MM.1S (cell line): ENCODE data around the gene HMG20A.

Experiments used
- EZH2 ChIP-seq: fragments of 300-600 bp; sonication (generic); optimal IDR thresholded peaks from 2 replicates; pipeline ENCODE3; 2017; ENCODE audit warnings: low read depth, mild to moderate bottlenecking, antibody characterized with exemption, low read length, mixed read lengths
- EZH2phosphoT487 ChIP-seq: fragments of 300-600 bp; sonication (generic); IDR thresholded peaks from 2 replicates; pipeline ENCODE4 v1.6.1; 2018; ENCODE audit warnings: antibody characterized with exemption, low read length
- TF ChIP-seq, protein P1 (sequence below): fragments of 300-600 bp; sonication (generic); IDR thresholded peaks from 2 replicates; pipeline ENCODE4 v1.5.1; 2016; ENCODE audit warnings: antibody characterized with exemption, low read length, mixed read lengths

DNA sequence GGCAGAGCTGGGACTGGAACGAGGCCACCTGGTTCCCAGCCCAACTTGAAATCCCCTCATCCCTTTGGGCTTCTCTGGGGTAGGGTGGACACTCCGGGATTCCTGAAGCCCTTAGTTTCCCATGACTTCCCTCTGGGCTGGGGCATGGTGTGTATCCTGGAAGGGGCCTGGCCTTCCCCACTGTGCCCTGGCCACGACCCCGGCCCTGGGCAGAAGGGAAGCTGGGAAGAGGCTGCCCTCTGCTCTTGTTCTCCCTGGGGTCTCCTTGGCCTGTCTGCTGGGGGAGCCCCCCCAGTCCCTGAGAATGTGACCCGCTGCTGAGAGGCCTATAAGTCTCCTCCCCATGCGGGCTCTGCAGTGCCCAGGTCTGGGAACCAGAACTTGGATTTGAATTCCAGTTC lies 107.1 kb downstream of the HMG20A start:
- TF ChIP-seq, protein P1, sequence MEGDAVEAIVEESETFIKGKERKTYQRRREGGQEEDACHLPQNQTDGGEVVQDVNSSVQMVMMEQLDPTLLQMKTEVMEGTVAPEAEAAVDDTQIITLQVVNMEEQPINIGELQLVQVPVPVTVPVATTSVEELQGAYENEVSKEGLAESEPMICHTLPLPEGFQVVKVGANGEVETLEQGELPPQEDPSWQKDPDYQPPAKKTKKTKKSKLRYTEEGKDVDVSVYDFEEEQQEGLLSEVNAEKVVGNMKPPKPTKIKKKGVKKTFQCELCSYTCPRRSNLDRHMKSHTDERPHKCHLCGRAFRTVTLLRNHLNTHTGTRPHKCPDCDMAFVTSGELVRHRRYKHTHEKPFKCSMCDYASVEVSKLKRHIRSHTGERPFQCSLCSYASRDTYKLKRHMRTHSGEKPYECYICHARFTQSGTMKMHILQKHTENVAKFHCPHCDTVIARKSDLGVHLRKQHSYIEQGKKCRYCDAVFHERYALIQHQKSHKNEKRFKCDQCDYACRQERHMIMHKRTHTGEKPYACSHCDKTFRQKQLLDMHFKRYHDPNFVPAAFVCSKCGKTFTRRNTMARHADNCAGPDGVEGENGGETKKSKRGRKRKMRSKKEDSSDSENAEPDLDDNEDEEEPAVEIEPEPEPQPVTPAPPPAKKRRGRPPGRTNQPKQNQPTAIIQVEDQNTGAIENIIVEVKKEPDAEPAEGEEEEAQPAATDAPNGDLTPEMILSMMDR, result no peak
- TF ChIP-seq EZH2, result no peak
- TF ChIP-seq EZH2phosphoT487, result no peak
